Placental epithelial cell (primary cell): ENCODE data around the gene CSMD2. TPM values are rescaled to one million over a fixed set of nuclear protein-coding genes. Genes with fewer than 3 reads are reported as not detected.
A peak's percentile ranks its signal among the peaks of the same experiment; 100 is the strongest.

Experiments used
- small RNA-seq: library from RNA; depleted of rRNA; stranded (forward); fragments of <200 nt; gene quantifications from one replicate; pipeline ENCODE3, GENCODE V24; 2012
- total RNA-seq: library from RNA; depleted of rRNA; stranded (reverse); fragments of >200 nt; gene quantifications from 2 replicates; pipeline ENCODE4 v1.2.3, GENCODE V29; 2012

CSMD2 gene
- under 0.01 and 0.22 TPM in 2 replicates for total RNA-seq

DNA sequence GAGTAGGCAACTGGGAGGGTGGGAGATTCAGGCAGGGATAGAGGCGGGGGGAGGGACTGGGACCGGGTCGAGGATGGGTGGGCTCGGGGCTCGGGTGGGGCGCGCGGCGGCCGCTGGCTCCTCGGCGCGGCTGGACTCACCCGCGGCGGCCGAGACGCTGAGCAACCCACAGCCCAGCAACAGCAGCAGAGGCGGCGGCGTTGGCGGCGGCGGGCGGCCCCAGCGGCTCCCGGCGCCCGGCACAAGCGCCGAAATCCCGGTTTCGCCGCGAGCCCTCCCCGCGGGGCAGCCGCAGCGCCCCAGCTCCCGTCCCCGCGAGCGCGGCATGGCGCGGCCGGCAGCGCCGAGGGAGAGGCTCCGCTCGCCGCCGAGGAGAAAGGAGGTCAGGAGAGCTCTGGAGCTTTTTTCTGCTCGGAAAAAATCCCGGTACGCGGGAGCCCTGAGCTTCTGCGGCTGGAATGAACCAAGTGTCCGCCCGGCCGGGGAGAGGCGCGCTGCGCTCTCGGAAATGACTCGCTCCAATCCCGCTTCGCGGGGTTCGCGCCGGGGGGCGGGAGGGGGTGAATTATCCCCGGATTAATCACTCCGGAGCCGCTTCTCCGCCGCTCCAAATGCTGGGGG, at the start of gene CSMD2:
Gene CSMD2 (minus strand): TSS at position 460 of the 621 bp plus-strand sequence. CDS start 133 bp downstream, at position 327.

DNA sequence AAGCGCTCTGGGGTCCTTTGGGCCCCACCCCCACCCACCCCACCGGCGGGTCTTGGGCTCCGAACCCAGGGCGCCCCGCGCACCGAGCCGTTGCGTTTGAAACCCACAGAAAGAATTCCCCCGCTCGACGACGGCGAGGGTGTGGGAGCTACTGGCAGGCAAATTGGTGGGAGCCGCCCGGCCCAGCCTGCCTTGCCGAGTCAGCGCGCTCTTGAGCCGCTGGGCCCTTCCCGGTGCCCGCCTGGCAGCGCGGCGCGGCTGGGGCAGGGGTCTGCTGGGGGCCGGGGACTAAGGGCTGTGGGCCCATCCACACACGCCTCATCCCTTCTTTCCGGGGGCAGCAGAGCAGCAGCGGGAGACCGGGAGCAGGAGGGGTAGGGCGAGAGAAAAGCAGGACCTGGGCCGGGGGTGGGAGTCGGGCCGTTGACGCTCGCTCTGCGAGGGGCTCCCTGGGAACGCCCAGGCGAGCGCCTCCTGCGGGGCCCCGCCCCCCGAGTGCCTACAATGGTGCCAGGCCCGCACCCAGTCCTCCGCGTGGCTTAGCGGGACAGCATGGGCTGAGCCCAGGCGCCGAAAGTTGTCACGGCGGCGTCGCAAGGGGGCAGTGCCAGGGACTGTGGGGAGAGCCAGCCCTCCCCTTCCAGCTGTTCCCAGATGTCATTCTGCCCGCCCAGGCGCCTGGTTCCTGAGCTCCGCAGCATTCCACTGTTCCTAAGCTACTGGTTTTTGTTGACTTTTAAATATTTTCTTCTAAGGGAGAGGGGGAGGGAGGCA, 12.0 kb upstream of the CSMD2 start, which contains the start of gene C1orf94:
Gene C1orf94 (plus strand): TSS at position 78 of the 774 bp plus-strand sequence. CDS start 883 bp downstream, outside the sequence.

DNA sequence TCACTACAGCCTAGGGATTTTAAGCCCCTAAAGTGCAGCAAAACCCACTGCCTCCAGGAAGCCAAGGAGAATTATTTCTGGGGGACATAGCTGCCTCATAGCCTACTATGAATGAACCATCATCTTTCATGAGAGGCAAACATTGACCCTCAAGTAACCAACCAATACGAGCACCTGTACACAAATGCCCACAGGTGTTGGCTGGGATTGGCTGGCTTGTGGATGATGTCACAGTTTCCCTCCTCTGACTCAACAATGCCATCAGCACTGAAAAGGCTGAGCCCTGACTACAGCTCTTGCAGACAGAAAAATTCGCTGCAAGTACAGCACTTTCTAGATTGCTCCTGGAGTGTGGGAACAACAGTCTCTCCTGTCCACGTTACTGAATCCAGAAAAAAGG, 301.3 kb downstream of the CSMD2 start, which contains the start of gene HMGB4:
Gene HMGB4 (plus strand): TSS at position 301 of the 400 bp plus-strand sequence. CDS start 113 bp downstream, outside the sequence.

DNA sequence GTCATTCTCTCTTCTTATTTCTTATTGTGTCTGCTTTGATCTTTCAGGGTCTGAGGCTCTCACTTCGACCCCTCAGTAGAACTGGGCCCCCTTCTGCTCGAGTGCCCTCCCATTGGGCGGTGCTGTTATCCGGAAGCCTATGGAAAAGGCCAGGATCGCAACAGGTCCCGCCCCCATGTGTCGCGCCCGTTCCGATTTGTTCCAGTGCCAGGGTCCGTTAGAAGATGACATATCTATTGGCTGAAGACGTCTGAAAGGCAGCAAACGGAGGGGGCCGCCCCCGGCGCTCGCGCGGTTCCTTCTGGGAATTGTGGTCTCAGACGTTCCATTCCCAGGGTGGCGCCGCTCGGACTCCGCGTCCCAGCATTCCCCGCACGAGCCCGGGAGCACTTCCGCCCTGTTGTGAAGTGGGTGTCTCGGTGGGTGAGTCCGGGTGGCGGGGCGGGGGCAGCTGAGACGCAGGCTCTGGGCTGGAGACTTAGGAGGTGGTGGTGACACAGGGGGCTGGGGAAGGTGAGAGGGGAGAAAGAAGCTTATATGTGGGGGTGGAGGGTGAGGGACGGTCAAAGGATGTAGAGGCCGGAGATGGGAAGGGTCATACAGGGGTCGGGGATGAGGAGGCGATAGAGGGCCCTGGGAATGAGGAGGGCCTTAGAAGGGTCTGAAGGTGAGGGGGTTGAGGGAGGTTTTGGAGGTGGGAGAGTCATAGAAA, 692.6 kb downstream of the CSMD2 start, which contains the start of gene ZSCAN20:
Gene ZSCAN20 (plus strand): TSS at position 377 of the 712 bp plus-strand sequence. CDS start 6,644 bp downstream, outside the sequence.

Small RNA genes lying within 50 kb of the gene (small RNA-seq; reads per million reads assigned to genes)
- 0.52 reads per million, percentile 29 among the genes with 10 or more reads in this experiment for gene RNA5SP42

Other genes starting within 250 kb of the CSMD2 start
- gene C1orf94, start 11.7 kb upstream of the CSMD2 start, total RNA-seq = not detected in 2 replicates